GM12878 (cell line): Measurements from ENCODE around the gene KRT86. TPM values are rescaled to one million over a fixed set of nuclear protein-coding genes. Genes with fewer than 3 reads are reported as not detected.

Experiments used
- ATAC-seq: fragments of 200-7000 bp; cut with Tn5 transposase; 3 replicates; pipeline ENCODE4 v1.9.1; 2020; ENCODE audit warnings: mild to moderate bottlenecking, moderate library complexity
- BruUV-seq: library from RNA; stranded (reverse); fragments of 400-500 nt; replicated peaks from 2 replicates; lab custom pipeline; 2021; lab: Mats Ljungman, UMichigan
- CTCF ChIA-PET: fragments of 300-600 bp; sonication (Branson Sonifier 250); formaldehyde crosslinking; extraction: SDS; loops from one replicate; lab custom pipeline; 2021; ENCODE audit warnings: inconsistent platforms; lab: Yijun Ruan, JAX
- POLR2A ChIA-PET: fragments of 350-600 bp; formaldehyde crosslinking; extraction: SDS; loops from one replicate; lab custom pipeline; 2021; ENCODE audit warnings: inconsistent platforms; lab: Charles Lee
- RAD21 ChIA-PET: fragments of 300-600 bp; sonication (Branson Sonifier 250); formaldehyde crosslinking; loops from one replicate; lab custom pipeline; 2023; ENCODE audit warnings: antibody characterized with exemption; ENCODE audit not compliant: unreplicated experiment; lab: Charles Lee
- SMC1A ChIA-PET: fragments of 300-600 bp; sonication (Branson Sonifier 250); formaldehyde crosslinking; loops from one replicate; lab custom pipeline; 2023; ENCODE audit not compliant: unreplicated experiment, uncharacterized antibody; lab: Charles Lee
- DNase-seq: peaks from one replicate; pipeline ENCODE4 v3.0.0-alpha.2; 2011; ENCODE audit warnings: low read depth, low spot score
- FAIRE-seq: peaks from 3 replicates; lab custom pipeline; 2011; peaks lifted over from hg19 to GRCh38; lab: Jason Lieb, UNC
- H2AFZ ChIP-seq: 2 replicates; pipeline ENCODE4 v1.6.0; 2011; ENCODE audit warnings: low read depth, low read length, control low read depth; ENCODE audit not compliant: control insufficient read depth
- H3K27ac ChIP-seq: 2 replicates; pipeline ENCODE4 v1.5.1; 2011; ENCODE audit warnings: control low read depth; ENCODE audit not compliant: control insufficient read depth, insufficient read depth
- H3K27me3 ChIP-seq, 2 experiments: replicated peaks in 1 of 2; 2 replicates each; pipeline versions ENCODE4 v1.6.0 to v1.6.1; 2011; ENCODE audit warnings: low read length in 1 of 2; ENCODE audit not compliant: control insufficient read depth in 2 of 2, insufficient read depth in 2 of 2
- H3K36me3 ChIP-seq, 2 experiments: 2 replicates each; pipeline ENCODE4 v1.5.1; 2011; ENCODE audit warnings: low read length in 1 of 2; ENCODE audit not compliant: control insufficient read depth in 2 of 2, insufficient read depth in 2 of 2
- H3K4me1 ChIP-seq: 2 replicates; pipeline ENCODE4 v1.6.1; 2011; ENCODE audit warnings: mild to moderate bottlenecking, low read length, moderate library complexity, mixed read lengths; ENCODE audit not compliant: control insufficient read depth, insufficient read depth
- H3K4me2 ChIP-seq: 2 replicates; pipeline ENCODE4 v1.6.0; 2011; ENCODE audit warnings: control low read depth; ENCODE audit not compliant: control insufficient read depth, insufficient read depth
- H3K4me3 ChIP-seq: fragments of 200-600 bp; sonication (generic); 2 replicates; pipeline ENCODE4 v1.5.1; 2016
- H3K79me2 ChIP-seq: 2 replicates; pipeline ENCODE4 v1.6.0; 2011; ENCODE audit warnings: low read length; ENCODE audit not compliant: control insufficient read depth, insufficient read depth
- H3K9ac ChIP-seq: 2 replicates; pipeline ENCODE4 v1.8.0; 2011; ENCODE audit warnings: low read length, control low read depth, mixed read lengths; ENCODE audit not compliant: control insufficient read depth, insufficient read depth
- H3K9me3 ChIP-seq: replicated peaks from 3 replicates; pipeline ENCODE4 v1.5.1; 2011; ENCODE audit warnings: mild to moderate bottlenecking, low read length; ENCODE audit not compliant: control insufficient read depth, insufficient read depth
- H4K20me1 ChIP-seq: 2 replicates; pipeline ENCODE4 v1.6.0; 2011; ENCODE audit not compliant: control insufficient read depth, insufficient read depth
- ATF7 ChIP-seq: fragments of 450-650 bp; IDR thresholded peaks from 2 replicates; pipeline ENCODE4 v1.6.1; 2016; ENCODE audit warnings: low read depth, mild to moderate bottlenecking
- EED ChIP-seq: sonication (generic); IDR thresholded peaks from 2 replicates; pipeline ENCODE4 v1.6.1; 2016; ENCODE audit warnings: antibody characterized with exemption, low read depth
- KLF5 ChIP-seq: fragments of 450-650 bp; IDR thresholded peaks from 2 replicates; pipeline ENCODE4 v1.6.1; 2014; ENCODE audit warnings: mild to moderate bottlenecking; ENCODE audit not compliant: partially characterized antibody
- MEF2B ChIP-seq: fragments of 450-650 bp; IDR thresholded peaks from 2 replicates; pipeline ENCODE4 v1.6.1; 2018; ENCODE audit warnings: mild to moderate bottlenecking, moderate library complexity; ENCODE audit not compliant: partially characterized antibody, poor library complexity, severe bottlenecking
- POU2F2 ChIP-seq: IDR thresholded peaks from 3 replicates; pipeline ENCODE4 v1.6.1; 2011; ENCODE audit warnings: low read depth, mild to moderate bottlenecking, low read length, borderline replicate concordance
- SUZ12 ChIP-seq: fragments of 200-600 bp; sonication (generic); IDR thresholded peaks from one replicate; pipeline ENCODE4 v1.6.1; 2018; ENCODE audit warnings: antibody characterized with exemption, mild to moderate bottlenecking; ENCODE audit not compliant: unreplicated experiment
- ZNF384 ChIP-seq: IDR thresholded peaks from 2 replicates; pipeline ENCODE4 v1.6.1; 2012; ENCODE audit warnings: low read depth, mild to moderate bottlenecking, low read length, improper control_type of control experiment, borderline replicate concordance
- WGBS: methylation state at CpG from one replicate; pipeline ENCODE4 v1.1.6; 2016; ENCODE audit warnings: low lambda C conversion rate; ENCODE audit not compliant: insufficient replicate concordance, insufficient coverage; ENCODE audit errors: missing lambda C conversion rate; 5-methylcytosine and 5-hydroxymethylcytosine counted together
- in situ Hi-C: fragments of 300-500 bp; cut with MboI; formaldehyde crosslinking; loops from 9 replicates; pipeline ENCODE4 v1.14.3; 2018; ENCODE audit warnings: mixed read lengths
- intact Hi-C: fragments of 100-400 bp; cut with micrococcal nuclease; formaldehyde crosslinking; loops from one replicate; pipeline ENCODE4 v1.14.2; 2022; ENCODE audit not compliant: unreplicated experiment
- polyA plus RNA-seq, 11 experiments: library from polyadenylated mRNA; depleted of rRNA in 4 of 11; unstranded in 6 of 11; stranded (reverse) in 5 of 11; fragments of >200 nt; fragmentation: Nextera tagmentation in 4 of 11; fragmentation: Illumina TruSeq in 1 of 11; extraction: Ambion mirVana in 4 of 11; extraction: Trizol in 1 of 11; gene quantifications; 1 replicate in 1 of 11; 2 replicates in 10 of 11; pipeline versions ENCODE4 v1.2.1 to v1.2.3, GENCODE V29; 2011 to 2016; ENCODE audit warnings: inconsistent platforms in 2 of 11, missing spikeins in 2 of 11, low read depth in 1 of 11
- total RNA-seq, 4 experiments: library from RNA; depleted of rRNA in 3 of 4; stranded (reverse); fragments of >200 nt in 3 of 4; fragmentation: Illumina TruSeq in 1 of 4; extraction: Trizol in 1 of 4; gene quantifications; 2 replicates each; pipeline versions ENCODE4 v1.2.1 to v1.2.3, GENCODE V29; 2013 to 2021

The KRT86 gene
- total and polyA plus RNA-seq, 10 of the 15 experiments (the other 5 are each of a cell fraction or from before 2014, with no cell fraction given): 0.11 to 0.54 (median 0.18) TPM; not detected in 4

DNA sequence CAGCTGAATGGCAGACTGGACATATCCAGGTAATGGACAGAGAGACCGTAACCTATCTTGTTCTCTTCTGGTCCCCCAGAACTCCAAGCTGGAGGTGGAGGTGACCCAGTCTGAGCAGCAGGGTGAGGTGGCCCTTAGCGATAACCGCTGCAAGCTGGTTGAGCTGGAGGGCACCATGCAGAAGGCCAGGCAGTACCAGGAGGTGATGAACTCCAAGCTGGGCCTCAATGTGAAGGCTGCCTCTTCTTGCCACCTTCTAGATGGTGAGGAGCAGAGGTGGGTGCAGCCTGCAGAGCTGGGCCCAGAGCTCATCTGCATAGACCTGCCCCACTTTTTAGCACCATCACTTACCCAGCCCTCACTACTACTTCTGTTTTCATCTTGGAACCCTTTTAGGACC lies 7.2 kb upstream of the KRT86 start (continued):
- TF ChIP-seq ZNF384 (no peak), SUZ12 (no peak)

DNA sequence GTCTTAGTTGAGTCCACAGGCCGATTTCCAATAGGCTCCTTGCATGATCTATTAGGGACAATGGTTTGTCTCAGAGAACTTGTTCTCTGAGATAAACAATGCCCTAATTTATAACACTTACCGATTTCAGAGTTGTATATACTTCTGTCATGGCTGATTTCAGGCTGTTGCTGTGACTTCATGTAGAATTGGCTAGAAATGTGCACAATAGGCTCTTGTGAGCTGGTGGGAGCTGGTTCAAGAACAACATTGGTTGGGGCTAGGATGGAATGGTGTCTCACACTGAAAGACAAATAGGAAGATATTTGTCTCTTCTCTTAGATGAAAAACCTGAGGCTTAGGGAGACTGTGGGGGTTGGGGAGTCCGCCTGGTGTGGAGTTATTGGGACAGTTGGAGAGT lies 6.7 kb upstream of the KRT86 start:
- ChIA-PET RAD21 (no interaction called here), POLR2A (no interaction called here), SMC1A (interaction anchor here (1.2 kb wide), 1 partner anchor 16 kb away, joined by 4 read pairs; no protein-coding TSS in a partner anchor), CTCF (interaction anchor here (1.4 to 2.9 kb wide), 3 partner anchors 11 to 111 kb away, joined by 4 to 15 read pairs (median 5); no protein-coding TSS in a partner anchor)
- Histone ChIP-seq H3K9ac (no peak overlapping the region), H3K79me2 (no peaks in the 10 kb centered on the region), H3K27me3 (peaks cover 0 to 2% of the 10 kb centered on the region in 2 experiments; a peak in 1 of 4 replicates), H3K4me1 (no peaks in the 10 kb centered on the region), H2AFZ (no peak overlapping the region), H3K9me3 (no peaks in the 10 kb centered on the region; the same call in 2 of the 3 replicates), H3K36me3 (no peaks in the 10 kb centered on the region), H3K4me2 (no peak overlapping the region), H3K27ac (no peak overlapping the region), H3K4me3 (no peak overlapping the region), H4K20me1 (no peaks in the 10 kb centered on the region)
- no TSS peak for BruUV-seq
- 10% methylated on average over 3 of the region's 3 CpGs for WGBS
- FAIRE-seq (no peak), DNase-seq (no peak), ATAC-seq (no peak)
- TF ChIP-seq MEF2B (no peak), ATF7 (no peak), KLF5 (no peak), POU2F2 (no peak), EED (no peak)
- in situ Hi-C loops: no loop called here
- intact Hi-C loops: no loop called here
